GM12864 (cell line): ENCODE measurements around the gene MARK3.

Source experiments
- DNase-seq: peaks from one replicate; pipeline ENCODE4 v3.0.0-alpha.2; 2011; ENCODE audit warnings: low read depth
- H3K4me3 ChIP-seq: 2 replicates; pipeline ENCODE4 v1.5.1; 2011; ENCODE audit warnings: mild to moderate bottlenecking, low read depth, low read length, control low read depth
- CTCF ChIP-seq: IDR thresholded peaks from 2 replicates; pipeline ENCODE4 v1.5.1; 2011; ENCODE audit warnings: low read depth, mild to moderate bottlenecking, moderate library complexity, low read length, control low read depth, inconsistent platforms; ENCODE audit errors: missing control alignments

The MARK3 gene

DNA sequence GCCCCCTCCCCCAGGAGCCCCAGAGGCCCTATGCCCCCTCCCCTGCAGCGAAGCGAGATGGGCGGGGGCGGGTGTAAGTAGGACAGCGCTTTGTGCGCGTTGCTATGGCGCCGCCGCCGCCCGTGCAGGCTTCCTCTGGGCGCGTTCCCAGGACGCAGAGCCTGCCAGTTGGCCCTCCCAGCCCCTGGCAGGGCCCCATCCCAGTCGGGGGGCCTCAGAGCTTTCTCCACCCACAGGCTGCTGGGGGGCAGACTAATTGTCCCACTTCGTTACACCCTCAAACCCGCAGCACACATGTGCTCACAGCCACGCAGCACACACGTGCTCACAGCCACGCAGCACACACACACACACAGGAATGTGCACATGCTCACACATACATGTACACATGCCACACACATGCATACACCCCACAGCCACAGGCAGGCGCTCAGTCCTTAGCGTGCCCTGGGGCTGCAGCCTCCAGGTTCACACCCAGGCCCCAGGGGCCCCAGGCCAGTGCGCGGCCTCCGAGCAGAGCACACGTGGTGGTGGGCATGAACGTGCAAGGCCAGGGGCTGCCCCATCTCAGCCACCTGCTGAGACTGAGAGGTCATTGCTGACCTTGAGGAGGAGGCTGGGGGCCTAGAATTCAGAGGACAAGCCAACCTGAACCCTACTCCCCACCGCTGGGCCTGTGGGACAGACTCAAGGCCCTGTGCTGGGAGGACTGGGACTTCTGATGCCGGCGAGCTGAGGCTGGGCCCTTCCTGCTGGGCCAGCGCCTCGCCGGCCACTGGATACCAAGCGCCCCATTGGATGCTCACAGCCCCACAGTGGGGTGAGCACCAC, 159.4 kb downstream of the MARK3 start:
- no peak for TF ChIP-seq CTCF
- DNase-seq, result no peak
- H3K4me3 ChIP-seq, result no peak overlapping the region

- DNase-seq, result no peak
- H3K4me3 ChIP-seq, result no peak overlapping the region
- no peak for TF ChIP-seq CTCF
Measured at GRCh38 chr14:103545219-103545914, 160.2 kb downstream of the MARK3 start.

GRCh38 chr14:103545915-103546651, 160.9 kb downstream of the MARK3 start:
- no peak for DNase-seq
- TF ChIP-seq CTCF, result no peak
- no peak overlapping the region for H3K4me3 ChIP-seq

- no peak overlapping the region for H3K4me3 ChIP-seq
- no peak for DNase-seq
- peak; percentile 85 for TF ChIP-seq CTCF
Measured at GRCh38 chr14:103546652-103547454, 161.6 kb downstream of the MARK3 start.

GRCh38 chr14:103547455-103547940, 162.3 kb downstream of the MARK3 start:
- no peak overlapping the region for H3K4me3 ChIP-seq
- TF ChIP-seq CTCF, result no peak

DNA sequence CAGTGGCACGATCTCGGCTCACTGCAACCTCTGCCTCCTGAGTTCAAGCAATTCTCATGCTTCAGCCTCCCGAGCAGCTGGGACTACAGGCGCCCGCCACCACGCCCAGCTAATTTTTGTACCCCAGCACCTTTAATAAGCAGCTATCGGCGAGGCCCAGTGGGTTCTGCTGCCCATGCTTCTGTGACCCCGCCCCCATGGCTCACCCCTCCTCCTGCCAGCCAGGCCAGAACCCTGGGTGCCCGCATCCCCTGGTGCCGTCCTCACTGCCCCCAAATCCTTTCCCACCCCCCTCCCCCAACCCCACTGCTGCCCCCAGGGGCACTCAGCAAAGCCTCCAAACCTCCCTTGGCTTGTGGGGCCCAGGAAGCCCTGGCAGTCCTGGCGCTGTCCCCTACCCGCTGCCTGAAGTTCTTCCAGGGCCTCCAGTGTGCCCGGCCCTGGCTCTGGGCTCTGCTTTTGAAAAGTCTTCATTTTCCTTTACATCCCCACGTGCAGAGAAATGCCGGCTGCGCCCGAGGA, 162.8 kb downstream of the MARK3 start:
- no peak for TF ChIP-seq CTCF
- no peak for DNase-seq
- H3K4me3 ChIP-seq, result no peak overlapping the region

More at GRCh38 chr14:103547455-103547940, 162.3 kb downstream of the MARK3 start:
- no peak for DNase-seq
